H9 (cell line): ENCODE data around the gene LMF1. TPM values are rescaled to one million over a fixed set of nuclear protein-coding genes. Genes with fewer than 3 reads are reported as not detected.

Source experiments
- DNase-seq: peaks from one replicate; pipeline ENCODE4 v3.0.0-alpha.2; 2017
- H2AFZ ChIP-seq: one replicate; pipeline ENCODE4 v1.6.1; 2013; ENCODE audit warnings: mild to moderate bottlenecking, low read length, control low read depth, moderate library complexity
- H2AK5ac ChIP-seq: 2 replicates; pipeline ENCODE4 v1.6.1; 2013; ENCODE audit warnings: low read length, control low read depth, mixed read lengths; ENCODE audit not compliant: insufficient read length
- H2BK120ac ChIP-seq: one replicate; pipeline ENCODE4 v1.6.1; 2013; ENCODE audit warnings: low read depth, mild to moderate bottlenecking, low read length, control low read depth, inconsistent platforms; ENCODE audit not compliant: poor library complexity, severe bottlenecking
- H2BK12ac ChIP-seq: 2 replicates; pipeline ENCODE4 v1.6.1; 2013; ENCODE audit warnings: low read length, control low read depth, mixed read lengths, low read depth; ENCODE audit not compliant: insufficient read length
- H2BK15ac ChIP-seq: 2 replicates; pipeline ENCODE4 v1.6.1; 2013; ENCODE audit warnings: low read depth, low read length, control low read depth
- H2BK20ac ChIP-seq: one replicate; pipeline ENCODE4 v1.6.1; 2013; ENCODE audit warnings: low read depth, mild to moderate bottlenecking, low read length, control low read depth, inconsistent platforms; ENCODE audit not compliant: poor library complexity, severe bottlenecking
- H2BK5ac ChIP-seq: 2 replicates; pipeline ENCODE4 v1.6.1; 2013; ENCODE audit warnings: low read length, control low read depth, mixed read lengths; ENCODE audit not compliant: insufficient read length
- H3K14ac ChIP-seq: 2 replicates; pipeline ENCODE4 v1.6.1; 2013; ENCODE audit warnings: low read length, control low read depth; ENCODE audit not compliant: insufficient read depth
- H3K18ac ChIP-seq: 2 replicates; pipeline ENCODE4 v1.6.1; 2013; ENCODE audit warnings: low read depth, mild to moderate bottlenecking, mixed read lengths, low read length, control low read depth; ENCODE audit not compliant: insufficient read length
- H3K23ac ChIP-seq: 2 replicates; pipeline ENCODE4 v1.6.1; 2013; ENCODE audit warnings: low read length, control low read depth, mixed read lengths, low read depth; ENCODE audit not compliant: insufficient read length
- H3K23me2 ChIP-seq: 2 replicates; pipeline ENCODE4 v1.6.1; 2013; ENCODE audit warnings: low read depth, mild to moderate bottlenecking, mixed read lengths, low read length, control low read depth; ENCODE audit not compliant: insufficient read length, poor library complexity, severe bottlenecking
- H3K27ac ChIP-seq: 2 replicates; pipeline ENCODE4 v1.5.1; 2013; ENCODE audit warnings: low read length, control low read depth, mixed read lengths, low read depth; ENCODE audit not compliant: insufficient read length
- H3K27me3 ChIP-seq: 2 replicates; pipeline ENCODE4 v1.6.1; 2013; ENCODE audit warnings: low read length, control low read depth, inconsistent platforms; ENCODE audit not compliant: insufficient read depth
- H3K4ac ChIP-seq: 2 replicates; pipeline ENCODE4 v1.6.1; 2013; ENCODE audit warnings: low read depth, mild to moderate bottlenecking, control low read depth, inconsistent platforms, low read length, moderate library complexity
- H3K4me1 ChIP-seq: 2 replicates; pipeline ENCODE4 v1.6.1; 2013; ENCODE audit warnings: low read length, control low read depth, inconsistent platforms; ENCODE audit not compliant: insufficient read depth
- H3K4me2 ChIP-seq: 2 replicates; pipeline ENCODE4 v1.6.1; 2013; ENCODE audit warnings: low read length, control low read depth, mixed read lengths; ENCODE audit not compliant: insufficient read length, insufficient read depth
- H3K56ac ChIP-seq: 2 replicates; pipeline ENCODE4 v1.6.1; 2013; ENCODE audit warnings: low read depth, mild to moderate bottlenecking, mixed read lengths, low read length, control low read depth; ENCODE audit not compliant: insufficient read length
- H3K79me1 ChIP-seq: 2 replicates; pipeline ENCODE4 v1.6.1; 2013; ENCODE audit warnings: low read depth, mild to moderate bottlenecking, moderate library complexity, low read length, control low read depth, inconsistent platforms; ENCODE audit not compliant: insufficient read depth, poor library complexity, severe bottlenecking
- H3K79me2 ChIP-seq: 2 replicates; pipeline ENCODE4 v1.6.1; 2013; ENCODE audit warnings: low read length, control low read depth, inconsistent platforms; ENCODE audit not compliant: insufficient read depth
- H3K9ac ChIP-seq: 2 replicates; pipeline ENCODE4 v1.6.1; 2013; ENCODE audit warnings: low read length, control low read depth, mixed read lengths; ENCODE audit not compliant: insufficient read length; ENCODE audit errors: extremely low read depth
- H3K9me3 ChIP-seq: one replicate; pipeline ENCODE4 v1.6.1; 2013; ENCODE audit warnings: low read depth, low read length, inconsistent platforms; ENCODE audit not compliant: control insufficient read depth
- H3T11ph ChIP-seq: one replicate; pipeline ENCODE4 v1.6.1; 2013; ENCODE audit warnings: mild to moderate bottlenecking, low read length, control low read depth, inconsistent platforms
- H4K20me1 ChIP-seq: one replicate; pipeline ENCODE4 v1.6.1; 2013; ENCODE audit not compliant: control insufficient read depth, insufficient read length, insufficient read depth
- H4K5ac ChIP-seq: 2 replicates; pipeline ENCODE4 v1.6.1; 2013; ENCODE audit warnings: low read depth, mild to moderate bottlenecking, mixed read lengths, low read length, control low read depth; ENCODE audit not compliant: insufficient read length
- H4K8ac ChIP-seq: replicated peaks from 2 replicates; pipeline ENCODE4 v1.6.1; 2013; ENCODE audit warnings: low read length, control low read depth, mixed read lengths, low read depth; ENCODE audit not compliant: insufficient read length
- H4K91ac ChIP-seq: 2 replicates; pipeline ENCODE4 v1.6.1; 2013; ENCODE audit warnings: low read depth, mild to moderate bottlenecking, moderate library complexity, mixed read lengths, low read length, control low read depth; ENCODE audit not compliant: insufficient read length
- H3K27ac Mint-ChIP-seq, 3 experiments: 2 replicates in 2 of 3; 3 replicates in 1 of 3; pipeline ENCODE4 v1.8.0; 2020 to 2021; ENCODE audit warnings: mixed read lengths in 3 of 3, mild to moderate bottlenecking in 1 of 3, moderate library complexity in 1 of 3
- H3K27me3 Mint-ChIP-seq: 2 replicates; pipeline ENCODE4 v1.8.0; 2021; ENCODE audit warnings: low read depth, mild to moderate bottlenecking, moderate library complexity, mixed read lengths
- H3K36me3 Mint-ChIP-seq, 3 experiments: 2 replicates in 2 of 3; 3 replicates in 1 of 3; pipeline ENCODE4 v1.8.0; 2020 to 2021; ENCODE audit warnings: low read depth in 3 of 3, mixed read lengths in 3 of 3; ENCODE audit not compliant: insufficient read depth in 1 of 3
- H3K4me1 Mint-ChIP-seq, 2 experiments: 2 replicates each; pipeline ENCODE4 v1.8.0; 2020; ENCODE audit warnings: mixed read lengths in 2 of 2
- H3K4me3 Mint-ChIP-seq, 2 experiments: 2 replicates in 1 of 2; 3 replicates in 1 of 2; pipeline ENCODE4 v1.8.0; 2020 to 2021; ENCODE audit warnings: mild to moderate bottlenecking in 2 of 2, mixed read lengths in 2 of 2, moderate library complexity in 1 of 2
- H3K9me3 Mint-ChIP-seq, 2 experiments: 2 replicates in 1 of 2; 3 replicates in 1 of 2; pipeline ENCODE4 v1.8.0; 2020; ENCODE audit warnings: mild to moderate bottlenecking in 2 of 2, mixed read lengths in 2 of 2, moderate library complexity in 1 of 2
- WGBS: extraction: QIAGEN DNeasy Blood & Tissue Kit; methylation state at CpG from one replicate; pipeline ENCODE4 v1.1.7; 2013; ENCODE audit warnings: missing lambda C conversion rate, low lambda C conversion rate, mixed read lengths; ENCODE audit not compliant: insufficient read length; ENCODE audit errors: extremely low coverage; 5-methylcytosine and 5-hydroxymethylcytosine counted together
- total RNA-seq: library from RNA; stranded (reverse); gene quantifications from 2 replicates; pipeline ENCODE4 v1.2.1, GENCODE V29; 2021
- TF ChIP-seq, protein P1 (sequence below): fragments of 200-600 bp; sonication (generic); conservative IDR thresholded peaks from 3 replicates; pipeline ENCODE4 v1.8.0; 2021; ENCODE audit warnings: antibody characterized with exemption, mild to moderate bottlenecking

Gene LMF1
- total RNA-seq, 1 experiment from 2014 or later, result 7.1 TPM

DNA sequence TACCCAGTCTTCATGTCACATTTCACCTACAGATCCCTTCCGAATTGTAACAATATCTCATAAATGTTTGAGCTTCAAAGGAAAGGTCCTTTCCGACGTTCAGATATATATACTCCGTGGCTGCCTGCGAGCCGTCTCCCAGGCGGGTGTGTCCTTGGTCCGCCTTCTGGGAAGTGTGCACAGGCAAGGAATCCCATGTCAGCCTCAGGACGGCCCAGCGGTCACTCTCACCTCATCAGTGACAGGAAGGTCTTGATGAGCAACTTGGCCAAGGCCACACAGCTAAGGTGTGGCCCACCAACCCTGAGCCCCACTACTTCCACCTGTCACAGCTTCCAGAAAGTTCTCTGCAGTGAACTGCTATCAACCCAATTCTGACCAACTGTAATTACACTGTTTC, 4.3 kb downstream of the LMF1 start:
- Histone ChIP-seq H3K4ac (no peak overlapping the region), H4K91ac (no peak overlapping the region), H4K8ac (no peak overlapping the region), H3K9ac (no peak overlapping the region), H2BK120ac (no peak overlapping the region), H3K18ac (no peak overlapping the region), H2BK15ac (no peak overlapping the region), H3K56ac (no peak overlapping the region), H2BK20ac (no peak overlapping the region), H2AFZ (no peak overlapping the region), H2BK5ac (no peak overlapping the region), H3K14ac (no peak overlapping the region), H3K9me3 (no peaks in the 10 kb centered on the region), H3K79me2 (no peaks in the 10 kb centered on the region), H3T11ph (no peak overlapping the region), H3K27me3 (no peaks in the 10 kb centered on the region; the same call in 1 of the 2 replicates), H3K27ac (no peak overlapping the region), H3K23me2 (peaks cover 12% of the 10 kb centered on the region), H4K20me1 (no peaks in the 10 kb centered on the region), H2BK12ac (no peak overlapping the region), H3K4me1 (no peaks in the 10 kb centered on the region), H2AK5ac (no peak overlapping the region), H3K23ac (no peak overlapping the region), H3K79me1 (no peaks in the 10 kb centered on the region), H3K4me2 (no peak overlapping the region), H4K5ac (no peak overlapping the region)
- no CpG with 5 or more reads among the region's 10 CpGs for WGBS
- H3K36me3 Mint-ChIP-seq, result peaks cover 0 to 14% (median 8%) of the 10 kb centered on the region in 3 experiments; a peak in 5 of 7 replicates
- H3K9me3 Mint-ChIP-seq, result peaks cover 0 to 3% of the 10 kb centered on the region in 2 experiments; a peak in 1 of 5 replicates
- no peak overlapping the region for H3K27ac Mint-ChIP-seq
- no peak overlapping the region; a peak in 1 of 5 replicates for H3K4me3 Mint-ChIP-seq
- DNase-seq, result no peak
- TF ChIP-seq, protein P1, sequence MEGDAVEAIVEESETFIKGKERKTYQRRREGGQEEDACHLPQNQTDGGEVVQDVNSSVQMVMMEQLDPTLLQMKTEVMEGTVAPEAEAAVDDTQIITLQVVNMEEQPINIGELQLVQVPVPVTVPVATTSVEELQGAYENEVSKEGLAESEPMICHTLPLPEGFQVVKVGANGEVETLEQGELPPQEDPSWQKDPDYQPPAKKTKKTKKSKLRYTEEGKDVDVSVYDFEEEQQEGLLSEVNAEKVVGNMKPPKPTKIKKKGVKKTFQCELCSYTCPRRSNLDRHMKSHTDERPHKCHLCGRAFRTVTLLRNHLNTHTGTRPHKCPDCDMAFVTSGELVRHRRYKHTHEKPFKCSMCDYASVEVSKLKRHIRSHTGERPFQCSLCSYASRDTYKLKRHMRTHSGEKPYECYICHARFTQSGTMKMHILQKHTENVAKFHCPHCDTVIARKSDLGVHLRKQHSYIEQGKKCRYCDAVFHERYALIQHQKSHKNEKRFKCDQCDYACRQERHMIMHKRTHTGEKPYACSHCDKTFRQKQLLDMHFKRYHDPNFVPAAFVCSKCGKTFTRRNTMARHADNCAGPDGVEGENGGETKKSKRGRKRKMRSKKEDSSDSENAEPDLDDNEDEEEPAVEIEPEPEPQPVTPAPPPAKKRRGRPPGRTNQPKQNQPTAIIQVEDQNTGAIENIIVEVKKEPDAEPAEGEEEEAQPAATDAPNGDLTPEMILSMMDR, result no peak
- peaks cover 6 to 9% of the 10 kb centered on the region in 2 experiments for H3K4me1 Mint-ChIP-seq
- peaks cover 22% of the 10 kb centered on the region for H3K27me3 Mint-ChIP-seq
